DMS 273 treated with DMSO at 0.1 percent for 48 hours (cell line): Measurements from ENCODE around the gene IGF2BP3.

Source experiments
- DNase-seq: peaks from one replicate; lab custom pipeline; 2025; lab: John Stamatoyannopoulos, UW

IGF2BP3 gene

DNA sequence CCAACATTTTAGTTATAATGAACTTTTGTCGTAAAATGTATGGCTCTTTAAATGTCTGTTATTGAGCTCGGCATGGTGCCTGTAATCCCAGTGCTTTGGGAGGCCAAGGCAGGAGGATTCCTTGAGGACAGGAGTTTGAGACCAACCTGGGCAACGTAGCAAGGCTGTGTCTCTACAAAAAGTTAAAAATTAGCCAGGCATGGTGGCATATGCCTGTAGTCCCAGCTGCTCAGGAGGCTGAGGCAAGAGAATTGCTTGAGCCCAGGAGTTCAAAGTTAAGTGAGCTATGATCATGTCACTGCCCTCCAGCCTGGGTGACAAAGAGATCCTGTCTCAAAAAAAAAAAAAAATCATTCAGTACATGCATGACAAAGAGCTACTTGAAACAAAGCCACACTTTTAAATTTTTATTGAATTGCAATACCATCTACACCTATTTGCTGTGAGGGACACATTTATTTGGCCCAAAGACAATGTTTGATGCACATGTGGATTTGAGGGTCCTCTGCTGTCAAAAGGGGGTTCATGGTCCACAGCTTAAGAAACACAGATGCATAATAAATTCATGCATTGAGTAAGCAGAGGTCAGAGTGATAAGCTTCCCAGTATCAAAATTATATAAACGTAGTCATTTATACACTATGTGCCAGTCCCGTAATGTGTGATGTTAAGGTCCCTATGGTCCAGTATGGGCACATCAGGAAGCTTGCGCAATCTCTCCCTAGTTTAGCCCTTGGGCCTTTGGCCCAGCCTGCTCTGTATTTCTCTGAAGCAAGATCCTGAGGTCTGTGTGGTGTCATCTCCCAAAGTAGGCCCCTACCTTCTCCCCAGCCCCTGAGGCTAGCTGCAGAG lies 175.5 kb downstream of the IGF2BP3 start:
- no peak for DNase-seq

DNA sequence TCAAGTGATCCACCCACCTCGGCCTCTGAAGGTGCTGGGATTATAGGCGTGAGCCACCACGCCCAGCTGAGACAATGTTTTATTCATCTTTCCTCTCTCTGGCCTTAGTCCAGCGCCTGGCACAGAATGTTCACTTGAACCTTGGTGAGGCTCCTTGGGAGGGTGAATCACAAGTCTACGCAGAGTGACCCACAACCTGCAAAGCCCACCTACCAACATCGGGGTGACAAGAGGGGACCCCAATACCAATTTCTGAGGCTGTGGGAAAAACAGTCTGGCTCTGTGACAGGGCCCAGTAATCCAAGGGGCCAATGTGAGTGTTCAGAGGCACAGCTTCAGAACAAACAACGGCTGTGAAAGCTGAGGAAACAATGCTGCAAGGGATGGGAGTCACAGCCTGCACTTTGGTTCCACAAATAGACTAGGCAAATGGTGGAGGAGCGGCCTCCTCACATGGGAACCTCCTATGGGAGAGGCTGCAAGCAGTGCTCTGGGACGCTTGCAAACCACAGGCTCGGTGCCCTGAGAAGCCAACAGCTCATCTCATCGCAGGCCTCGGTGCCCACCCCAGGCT lies 176.7 kb downstream of the IGF2BP3 start:
- no peak for DNase-seq

DNA sequence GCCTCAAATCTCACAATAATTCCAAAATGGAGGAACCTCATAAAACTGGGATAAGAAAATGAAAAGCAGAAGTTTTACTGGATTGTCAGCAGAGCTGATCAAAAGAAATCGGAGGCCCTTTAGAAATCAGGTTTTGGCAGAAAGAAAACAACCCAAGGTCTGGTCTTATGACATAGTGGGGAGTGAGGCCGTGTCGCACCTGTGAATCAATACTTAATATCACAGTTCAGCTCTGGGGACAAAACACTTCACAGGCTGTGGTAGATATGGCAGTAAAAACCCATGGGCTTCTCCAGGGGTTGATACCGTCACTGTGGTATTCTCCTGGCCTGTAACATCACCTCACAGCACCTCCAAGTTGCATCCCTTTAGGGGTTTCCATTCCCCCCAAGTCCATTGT lies 177.7 kb downstream of the IGF2BP3 start:
- DNase-seq = no peak

DNA sequence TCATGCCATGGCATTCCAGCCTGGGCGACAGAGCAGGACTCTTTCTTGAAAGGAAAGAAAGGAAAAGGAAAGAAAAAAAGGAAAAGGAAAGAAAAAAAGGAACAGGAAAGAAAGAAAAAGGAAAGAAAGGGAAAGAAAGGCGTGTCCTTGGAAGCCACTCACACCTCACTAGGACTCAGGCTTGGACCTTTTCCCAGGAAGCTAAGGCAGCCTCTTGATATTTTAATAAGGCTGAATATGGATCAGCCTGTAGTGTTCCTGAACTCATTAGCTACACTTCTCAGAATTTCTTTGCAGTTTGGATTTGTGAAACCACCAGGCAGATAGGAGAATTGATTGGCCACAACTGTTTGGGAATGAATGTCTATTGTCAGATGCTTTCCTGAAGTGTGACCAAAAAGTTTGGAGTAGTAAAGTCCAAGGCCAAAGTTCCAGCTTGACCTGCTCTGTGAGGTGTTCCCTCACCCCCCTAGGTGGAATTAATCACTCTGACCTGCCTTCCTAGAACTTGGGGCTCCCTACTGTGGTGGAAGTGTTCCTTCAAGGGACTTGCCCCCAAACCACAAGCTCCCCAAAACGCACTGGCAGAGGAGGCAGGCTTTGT lies 178.2 kb downstream of the IGF2BP3 start:
- DNase-seq = no peak

DNA sequence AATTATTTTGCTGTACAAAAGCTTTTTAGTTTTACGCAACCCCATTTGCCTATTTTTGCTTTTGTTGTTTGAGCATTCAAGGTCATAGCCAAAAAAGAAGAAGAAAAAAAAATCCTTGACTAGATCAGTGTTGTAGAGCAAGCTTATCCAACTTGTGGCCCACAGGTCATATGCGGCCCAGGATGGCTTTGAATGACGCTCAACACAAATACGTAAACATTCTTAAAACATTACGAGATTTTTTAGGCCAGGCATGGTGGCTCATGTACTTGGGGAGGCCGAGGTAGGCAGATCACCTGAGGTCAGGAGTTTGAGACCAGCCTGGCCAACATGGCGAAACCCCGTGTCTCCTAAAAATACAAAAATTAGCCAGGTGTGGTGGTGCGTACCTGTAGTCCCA lies 179.3 kb downstream of the IGF2BP3 start:
- DNase-seq = no peak

DNA sequence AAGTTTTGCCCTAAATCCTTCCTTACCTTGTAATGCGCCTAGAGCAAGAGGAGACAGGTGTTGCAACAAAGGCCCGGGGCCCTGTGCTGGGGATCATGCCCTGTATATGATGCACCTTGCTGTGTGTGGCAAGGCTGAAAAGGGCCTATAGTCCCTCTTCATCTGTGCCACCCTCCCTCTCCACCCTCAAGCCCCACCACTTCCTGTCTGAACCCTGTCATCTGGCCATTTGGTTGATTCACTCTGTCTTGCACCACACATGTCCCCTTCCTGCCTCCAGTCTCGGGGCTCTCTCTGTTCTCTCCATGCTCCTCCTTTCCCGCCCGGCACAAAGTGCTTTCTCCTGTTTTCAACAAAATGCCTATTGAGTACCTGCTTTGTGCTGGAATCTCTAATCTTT lies 182.7 kb downstream of the IGF2BP3 start:
- no peak for DNase-seq

DNA sequence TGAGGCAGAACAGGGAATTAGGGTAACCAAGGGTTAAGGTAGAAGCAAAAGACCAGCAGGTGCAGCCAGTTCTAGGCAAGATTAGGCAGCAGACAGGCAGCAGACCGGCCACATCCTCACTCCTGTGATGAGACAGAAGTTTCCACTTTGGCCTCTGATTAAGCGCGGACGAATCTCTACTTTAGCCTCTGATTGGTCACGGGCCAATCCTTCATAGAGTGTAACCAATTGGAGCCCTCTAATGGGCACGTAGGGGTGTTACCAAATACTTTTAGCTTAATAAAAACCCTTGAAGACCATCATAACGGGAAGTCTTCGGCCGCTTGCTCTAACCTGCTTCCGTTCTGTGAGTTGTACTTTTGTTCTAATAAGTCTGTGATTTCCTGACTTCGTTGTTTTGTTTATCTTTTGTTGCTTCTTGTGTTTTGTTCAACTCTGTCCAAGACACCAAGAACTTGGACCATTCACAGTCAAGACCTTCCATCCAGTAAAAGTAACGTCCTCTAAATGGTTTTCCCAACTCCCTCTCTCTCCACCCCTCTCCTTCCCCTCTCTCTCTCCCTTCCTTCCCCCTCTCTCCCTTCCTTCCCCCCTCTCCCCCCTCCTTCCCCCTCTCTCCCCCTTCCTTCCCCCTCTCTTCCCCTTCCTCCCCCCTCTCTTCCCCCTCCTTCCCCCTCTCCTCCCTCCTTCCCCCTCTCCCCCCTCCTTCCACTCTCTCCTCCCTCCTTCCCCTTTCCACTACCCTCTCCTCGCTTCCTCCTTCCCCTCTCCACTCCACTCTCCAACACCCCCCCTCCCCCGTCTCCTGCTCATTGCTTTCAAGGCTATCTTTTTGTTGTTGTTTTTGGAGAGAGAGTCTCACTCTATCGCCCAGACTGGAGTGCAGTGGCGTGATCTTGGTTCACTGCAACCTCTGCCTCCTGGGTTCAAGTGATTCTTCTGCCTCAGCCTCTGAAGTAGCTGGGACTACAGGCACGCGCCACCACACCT lies 184.3 kb downstream of the IGF2BP3 start:
- no peak for DNase-seq

DNA sequence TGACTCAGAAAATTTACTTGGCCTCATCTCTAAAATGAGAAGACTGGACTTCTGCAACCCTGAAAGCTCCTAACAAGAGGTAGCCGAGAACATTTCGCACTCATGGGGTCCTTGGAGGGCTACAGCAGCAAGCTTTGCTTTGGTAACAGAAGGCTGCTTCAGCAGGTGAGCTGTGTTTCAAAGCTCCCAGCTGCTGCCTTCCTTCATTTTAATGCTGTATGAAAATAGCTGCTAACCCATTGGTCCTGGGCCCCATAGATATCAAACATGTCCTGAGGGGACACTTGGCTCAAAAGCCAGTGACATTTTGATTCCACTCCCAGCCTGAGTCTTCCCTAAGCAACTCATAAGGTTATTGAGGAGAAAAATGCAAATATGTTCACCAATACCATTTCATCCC lies 185.4 kb downstream of the IGF2BP3 start:
- DNase-seq = no peak

DNA sequence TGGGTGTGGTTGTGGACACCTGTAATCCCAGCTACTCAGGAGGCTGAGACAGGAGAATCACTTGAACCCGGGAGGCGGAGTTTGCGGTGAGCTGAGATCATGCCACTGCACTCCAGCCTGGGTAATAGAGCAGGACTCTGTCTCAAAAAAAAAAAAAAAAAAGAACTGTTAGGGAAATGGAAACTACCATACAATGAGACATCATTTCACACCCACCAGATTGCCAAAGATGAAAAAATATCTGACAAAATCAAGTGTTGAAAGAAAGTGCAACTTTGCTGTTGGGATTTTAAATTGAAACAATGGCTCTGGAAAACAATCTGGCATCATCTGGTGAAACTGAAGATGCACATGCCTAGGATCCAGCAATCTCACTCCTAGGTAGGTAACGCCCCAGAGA lies 187.2 kb downstream of the IGF2BP3 start:
- DNase-seq = no peak

DNA sequence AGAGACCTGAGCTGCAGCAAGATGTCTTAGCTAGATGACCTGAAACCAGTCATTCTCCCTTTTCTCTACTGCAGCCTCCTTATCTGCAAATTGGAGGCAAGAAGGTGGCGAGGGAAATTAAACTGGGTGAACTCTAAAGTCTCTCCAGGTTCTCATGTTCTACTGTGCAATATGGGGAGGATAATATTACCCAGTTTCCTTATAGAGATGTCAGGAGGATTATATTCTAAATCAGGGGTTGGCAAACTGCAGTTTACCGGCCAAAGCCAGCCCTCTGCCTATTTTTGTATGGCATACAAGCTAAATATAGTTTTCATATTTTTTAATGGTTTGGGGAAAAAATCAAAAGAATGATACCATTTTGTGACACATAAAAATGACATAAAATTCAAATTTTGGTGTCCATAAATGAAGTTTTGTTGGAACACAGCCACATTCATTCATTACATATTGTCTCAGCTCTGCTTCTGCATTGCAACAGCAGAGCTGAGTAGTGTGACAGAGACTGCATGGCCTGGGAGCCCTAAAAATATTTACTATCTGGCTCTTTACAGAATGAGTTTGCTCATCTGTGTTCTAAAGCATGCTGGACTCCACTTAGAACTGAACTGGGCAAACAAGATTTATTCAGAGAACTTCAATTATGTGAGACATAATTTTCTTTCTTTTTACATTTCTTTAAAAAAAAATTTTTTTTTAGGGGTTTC lies 190.3 kb downstream of the IGF2BP3 start:
- DNase-seq = no peak

DNA sequence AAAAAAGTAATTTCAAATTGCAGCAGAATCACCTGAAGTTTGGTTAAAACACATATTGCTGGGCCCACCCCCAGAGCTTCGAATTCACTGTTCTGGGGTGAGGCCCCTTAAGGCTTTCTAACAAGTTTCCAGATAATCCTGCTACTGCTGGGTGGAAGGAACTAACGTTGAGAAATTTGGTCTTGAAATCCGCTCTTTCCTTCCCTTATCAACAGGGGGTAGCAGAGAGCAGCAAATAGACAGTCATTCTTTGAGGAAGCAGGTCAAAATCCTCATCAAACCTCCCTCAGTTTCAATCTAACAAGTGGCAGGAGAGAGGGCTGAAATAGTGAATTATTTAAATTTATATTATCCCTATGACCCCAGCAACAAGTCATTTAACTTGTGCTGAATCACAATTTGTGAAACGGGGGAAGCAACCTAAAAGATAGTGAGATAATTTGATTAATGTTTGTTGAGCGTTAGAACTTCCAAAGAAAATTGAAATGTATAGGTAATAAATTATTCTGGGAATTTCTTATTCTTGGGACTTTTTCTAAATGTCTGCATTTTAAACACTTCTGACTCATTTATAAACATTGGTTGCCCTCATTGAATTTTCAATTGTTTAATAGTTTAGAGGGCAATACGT lies 192.8 kb downstream of the IGF2BP3 start:
- DNase-seq = peak; percentile 41

DNA sequence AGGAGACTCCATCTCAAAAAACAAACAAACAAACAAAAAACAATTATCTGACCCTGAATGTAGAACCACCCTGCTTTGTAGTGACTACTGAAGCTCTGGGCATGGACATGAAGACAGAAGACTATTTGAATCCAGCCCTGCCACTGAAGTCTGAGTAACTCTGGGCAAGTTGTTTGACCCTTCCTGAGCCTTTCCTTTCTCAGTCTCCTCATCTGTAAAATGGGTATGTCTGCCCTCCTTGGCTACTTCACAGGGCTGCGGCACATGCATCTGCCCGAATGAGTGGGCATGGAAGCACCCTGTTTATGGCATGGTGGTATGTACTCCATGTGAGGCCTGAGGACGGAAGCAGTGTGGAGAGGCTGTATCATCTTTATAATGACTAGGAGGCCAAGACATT lies 193.3 kb downstream of the IGF2BP3 start:
- DNase-seq = no peak

DNA sequence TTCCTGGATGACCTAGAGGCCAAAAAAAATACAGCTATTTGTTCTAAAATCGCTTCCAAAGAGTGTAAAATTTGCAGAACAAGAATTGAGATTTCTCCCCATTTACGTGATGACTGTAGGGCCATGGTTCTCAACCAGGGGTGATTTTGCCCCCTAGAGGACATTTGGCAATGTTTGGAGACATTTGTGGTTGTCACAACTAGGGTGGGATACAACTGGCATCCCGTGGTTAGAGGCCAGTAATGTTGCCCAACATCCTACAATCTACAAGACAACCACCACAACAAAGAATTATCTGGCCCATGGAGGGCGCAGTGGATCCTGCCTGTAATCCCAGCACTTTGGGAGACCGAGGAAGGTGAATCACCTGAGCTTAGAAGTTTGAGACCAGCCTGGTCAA lies 193.9 kb downstream of the IGF2BP3 start:
- no peak for DNase-seq

DNA sequence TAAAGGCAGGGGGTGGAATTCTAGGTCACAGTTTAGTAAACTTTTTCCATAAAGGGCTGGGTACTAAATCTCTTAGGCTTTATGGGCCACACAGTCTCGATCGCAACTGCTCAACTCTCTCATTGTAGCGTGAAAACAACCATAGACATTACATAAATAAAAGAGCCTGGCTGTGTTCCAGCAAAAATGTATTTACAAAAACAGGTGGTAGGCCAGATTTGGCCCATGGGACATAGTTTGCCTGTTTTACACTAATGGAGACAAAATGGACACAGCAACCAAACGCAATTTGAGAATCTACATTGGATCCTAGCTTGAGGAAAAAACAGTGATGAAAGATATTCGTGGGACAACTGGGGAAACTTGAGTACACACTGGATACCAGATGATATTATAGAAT lies 194.4 kb downstream of the IGF2BP3 start:
- DNase-seq = no peak

DNA sequence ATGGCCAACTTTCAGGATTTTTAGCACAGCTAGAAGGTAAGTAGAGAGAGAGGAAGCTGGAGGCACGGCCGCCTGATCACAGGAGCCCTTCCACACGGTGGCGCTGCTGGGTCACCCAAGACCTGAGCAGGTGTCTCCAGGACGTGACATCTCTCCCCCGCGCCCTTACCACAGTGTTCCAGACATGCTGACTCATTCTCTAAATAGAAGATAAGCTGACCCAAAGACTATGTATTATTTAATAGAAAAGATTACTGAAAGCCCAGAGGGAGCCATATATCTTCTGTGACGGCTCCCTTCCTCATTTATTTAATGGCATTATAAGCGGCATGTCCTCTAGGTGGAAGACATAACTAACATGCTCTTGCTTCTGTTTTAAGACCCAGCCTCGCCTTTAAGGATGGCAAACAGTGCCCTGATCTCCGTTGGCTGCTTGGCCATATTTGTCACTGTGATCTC lies 197.1 kb downstream of the IGF2BP3 start:
- peak; percentile 88 for DNase-seq

DNA sequence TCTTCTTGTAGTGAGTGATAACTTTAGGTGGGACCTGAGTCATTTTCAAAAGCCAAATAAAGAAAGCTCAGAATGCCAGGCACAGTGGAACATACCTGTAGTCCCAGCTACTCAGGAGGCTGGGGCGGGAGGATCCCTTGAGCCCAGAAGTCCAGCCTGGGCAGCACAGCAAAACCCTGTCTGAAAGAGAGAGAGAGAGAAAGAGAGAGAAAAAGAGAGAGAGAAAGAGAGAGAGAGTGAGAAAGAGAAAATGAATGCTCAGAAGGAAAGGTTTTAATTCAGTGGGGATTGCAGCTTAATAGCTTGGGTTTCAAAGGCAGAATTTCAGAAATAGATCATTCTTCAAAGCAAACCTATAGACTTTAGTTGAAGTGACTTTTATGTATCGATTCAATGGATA lies 198.0 kb downstream of the IGF2BP3 start:
- DNase-seq = no peak

DNA sequence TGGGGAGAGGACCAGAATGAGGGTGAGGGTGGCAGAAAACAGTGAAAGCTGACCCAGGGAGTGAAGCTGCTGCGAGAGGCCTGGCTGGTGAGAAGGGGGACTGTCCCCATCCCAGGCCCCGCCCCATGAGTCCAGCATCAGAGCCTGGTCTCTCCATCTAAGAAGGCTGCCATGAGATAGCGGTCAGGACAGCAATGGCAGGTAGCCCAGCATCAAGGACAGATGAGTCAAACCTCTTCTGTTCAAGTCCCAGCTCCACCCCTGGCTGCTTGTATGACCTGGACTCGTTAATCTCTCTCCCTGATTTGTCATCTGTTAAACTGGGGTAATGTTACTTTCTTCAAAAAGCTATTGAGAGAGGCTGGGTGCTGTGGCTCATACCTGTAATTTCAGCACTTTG lies 201.5 kb downstream of the IGF2BP3 start:
- DNase-seq = no peak

DNA sequence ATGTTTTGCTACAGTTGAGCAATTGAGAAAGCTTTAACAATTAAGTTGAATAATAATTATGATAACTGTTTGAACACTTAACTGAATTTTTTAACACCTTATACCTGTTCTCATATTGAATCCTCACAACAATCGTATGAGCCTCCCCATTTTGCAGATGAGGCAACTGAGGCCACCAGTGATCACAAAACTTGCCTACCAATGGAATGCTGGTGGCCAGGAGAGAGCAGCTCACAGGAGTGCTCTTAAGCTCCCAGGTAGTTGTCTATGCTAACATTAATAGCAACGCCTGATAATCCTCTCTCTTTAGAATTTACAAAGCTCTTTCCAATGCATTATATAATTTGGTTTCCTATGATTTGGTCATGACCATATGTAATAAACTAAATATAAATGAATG lies 202.1 kb downstream of the IGF2BP3 start:
- DNase-seq = no peak

DNA sequence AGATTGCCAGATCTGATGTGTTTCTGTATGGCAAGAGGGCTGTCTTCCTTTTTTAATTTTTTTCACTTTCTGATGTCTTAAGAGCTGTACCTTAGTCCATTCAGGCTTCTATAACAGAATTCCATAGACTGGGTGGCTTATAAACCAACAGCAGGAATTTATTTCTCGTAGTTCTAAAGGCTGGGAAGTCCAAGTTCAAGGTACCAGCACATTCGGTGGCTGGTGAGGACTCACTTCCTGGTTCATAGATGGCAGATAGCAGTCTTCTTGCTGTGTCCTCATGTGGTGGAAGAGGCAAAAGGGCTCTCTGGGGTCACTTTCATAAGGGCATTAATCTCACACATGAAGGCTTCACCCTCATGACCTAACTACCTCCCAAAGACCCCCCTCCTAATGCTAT lies 202.9 kb downstream of the IGF2BP3 start:
- no peak for DNase-seq

DNA sequence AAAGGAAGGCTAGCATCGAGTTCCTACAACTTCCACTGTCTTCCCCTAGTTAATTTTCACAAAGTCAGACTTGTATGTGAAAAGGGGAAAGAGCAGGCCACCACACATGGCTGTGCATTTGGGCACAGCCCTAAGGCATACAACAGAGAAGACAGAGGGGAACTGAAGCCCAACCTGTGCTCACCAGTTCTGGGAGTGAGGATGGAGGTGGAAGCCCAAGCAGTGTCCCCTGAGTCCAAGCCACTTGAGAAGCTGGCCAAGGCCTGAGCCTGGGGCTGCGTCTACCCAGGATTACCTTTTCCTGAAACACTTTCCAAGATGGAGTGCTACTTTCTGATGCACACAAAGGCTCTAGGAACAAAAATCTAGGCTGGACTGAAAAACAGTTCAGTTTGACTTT lies 203.4 kb downstream of the IGF2BP3 start:
- DNase-seq = no peak

DNA sequence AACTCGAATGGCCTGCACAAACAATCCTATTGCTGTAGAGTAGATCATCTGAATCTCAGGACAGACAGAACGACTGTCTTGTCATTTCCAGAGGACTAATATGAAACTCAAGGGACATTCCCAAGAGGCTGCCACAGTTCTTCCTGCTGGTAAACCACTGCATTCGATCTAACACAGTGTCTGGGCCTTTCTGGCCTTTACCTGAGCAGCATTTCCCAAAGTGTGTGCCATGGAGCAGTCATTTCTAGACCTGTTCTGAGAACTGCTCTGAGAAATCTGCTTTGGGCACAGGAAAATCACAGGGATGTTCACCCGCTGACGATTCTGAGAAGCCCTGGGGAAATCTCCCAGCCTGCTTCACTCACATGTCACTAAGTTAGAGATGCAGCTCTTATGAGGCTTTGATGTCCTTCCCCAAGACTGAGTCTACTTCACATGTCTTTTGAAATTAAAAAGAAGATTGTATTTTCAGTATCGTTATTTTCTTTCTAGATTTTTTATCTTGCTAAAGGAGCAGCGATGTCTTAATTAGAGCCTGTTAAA lies 205.3 kb downstream of the IGF2BP3 start:
- no peak for DNase-seq
